GM12878 (cell line): ENCODE results near the gene SQOR. TPM values are rescaled to one million over a fixed set of nuclear protein-coding genes. Genes with fewer than 3 reads are reported as not detected.

Source experiments
- ATAC-seq: fragments of 200-7000 bp; cut with Tn5 transposase; 3 replicates; pipeline ENCODE4 v1.9.1; 2020; ENCODE audit warnings: mild to moderate bottlenecking, moderate library complexity
- BruUV-seq: library from RNA; stranded (reverse); fragments of 400-500 nt; replicated peaks from 2 replicates; lab custom pipeline; 2021; lab: Mats Ljungman, UMichigan
- CTCF ChIA-PET: fragments of 300-600 bp; sonication (Branson Sonifier 250); formaldehyde crosslinking; extraction: SDS; loops from one replicate; lab custom pipeline; 2021; ENCODE audit warnings: inconsistent platforms; lab: Yijun Ruan, JAX
- POLR2A ChIA-PET: fragments of 350-600 bp; formaldehyde crosslinking; extraction: SDS; loops from one replicate; lab custom pipeline; 2021; ENCODE audit warnings: inconsistent platforms; lab: Charles Lee
- RAD21 ChIA-PET: fragments of 300-600 bp; sonication (Branson Sonifier 250); formaldehyde crosslinking; loops from one replicate; lab custom pipeline; 2023; ENCODE audit warnings: antibody characterized with exemption; ENCODE audit not compliant: unreplicated experiment; lab: Charles Lee
- SMC1A ChIA-PET: fragments of 300-600 bp; sonication (Branson Sonifier 250); formaldehyde crosslinking; loops from one replicate; lab custom pipeline; 2023; ENCODE audit not compliant: unreplicated experiment, uncharacterized antibody; lab: Charles Lee
- DNase-seq: peaks from one replicate; pipeline ENCODE4 v3.0.0-alpha.2; 2011; ENCODE audit warnings: low read depth, low spot score
- FAIRE-seq: peaks from 3 replicates; lab custom pipeline; 2011; peaks lifted over from hg19 to GRCh38; lab: Jason Lieb, UNC
- H2AFZ ChIP-seq: 2 replicates; pipeline ENCODE4 v1.6.0; 2011; ENCODE audit warnings: low read depth, low read length, control low read depth; ENCODE audit not compliant: control insufficient read depth
- H3K27ac ChIP-seq: 2 replicates; pipeline ENCODE4 v1.5.1; 2011; ENCODE audit warnings: control low read depth; ENCODE audit not compliant: control insufficient read depth, insufficient read depth
- H3K27me3 ChIP-seq, 2 experiments: replicated peaks in 1 of 2; 2 replicates each; pipeline versions ENCODE4 v1.6.0 to v1.6.1; 2011; ENCODE audit warnings: low read length in 1 of 2; ENCODE audit not compliant: control insufficient read depth in 2 of 2, insufficient read depth in 2 of 2
- H3K36me3 ChIP-seq, 2 experiments: 2 replicates each; pipeline ENCODE4 v1.5.1; 2011; ENCODE audit warnings: low read length in 1 of 2; ENCODE audit not compliant: control insufficient read depth in 2 of 2, insufficient read depth in 2 of 2
- H3K4me1 ChIP-seq: 2 replicates; pipeline ENCODE4 v1.6.1; 2011; ENCODE audit warnings: mild to moderate bottlenecking, low read length, moderate library complexity, mixed read lengths; ENCODE audit not compliant: control insufficient read depth, insufficient read depth
- H3K4me2 ChIP-seq: 2 replicates; pipeline ENCODE4 v1.6.0; 2011; ENCODE audit warnings: control low read depth; ENCODE audit not compliant: control insufficient read depth, insufficient read depth
- H3K4me3 ChIP-seq: fragments of 200-600 bp; sonication (generic); 2 replicates; pipeline ENCODE4 v1.5.1; 2016
- H3K79me2 ChIP-seq: 2 replicates; pipeline ENCODE4 v1.6.0; 2011; ENCODE audit warnings: low read length; ENCODE audit not compliant: control insufficient read depth, insufficient read depth
- H3K9ac ChIP-seq: 2 replicates; pipeline ENCODE4 v1.8.0; 2011; ENCODE audit warnings: low read length, control low read depth, mixed read lengths; ENCODE audit not compliant: control insufficient read depth, insufficient read depth
- H3K9me3 ChIP-seq: replicated peaks from 3 replicates; pipeline ENCODE4 v1.5.1; 2011; ENCODE audit warnings: mild to moderate bottlenecking, low read length; ENCODE audit not compliant: control insufficient read depth, insufficient read depth
- H4K20me1 ChIP-seq: 2 replicates; pipeline ENCODE4 v1.6.0; 2011; ENCODE audit not compliant: control insufficient read depth, insufficient read depth
- CBX3 ChIP-seq: fragments of 200-600 bp; sonication (generic); IDR thresholded peaks from 2 replicates; pipeline ENCODE4 v1.6.1; 2016; ENCODE audit warnings: low read depth, borderline replicate concordance
- DPF2 ChIP-seq: fragments of 450-650 bp; IDR thresholded peaks from 2 replicates; pipeline ENCODE4 v1.6.1; 2017; ENCODE audit warnings: mild to moderate bottlenecking
- EGR1 ChIP-seq, 2 experiments: IDR thresholded peaks; 1 replicate in 1 of 2; 2 replicates in 1 of 2; pipeline ENCODE4 v1.6.1; 2011 to 2012; ENCODE audit warnings: low read depth in 2 of 2, low read length in 2 of 2, borderline replicate concordance in 1 of 2, mild to moderate bottlenecking in 1 of 2, moderate library complexity in 1 of 2
- MTA2 ChIP-seq: fragments of 450-650 bp; IDR thresholded peaks from 2 replicates; pipeline ENCODE4 v1.6.1; 2016; ENCODE audit warnings: low read depth, mild to moderate bottlenecking, moderate library complexity
- NBN ChIP-seq: fragments of 450-650 bp; IDR thresholded peaks from 2 replicates; pipeline ENCODE4 v1.6.1; 2016
- NFIC ChIP-seq: IDR thresholded peaks from 2 replicates; pipeline ENCODE4 v1.6.1; 2012; ENCODE audit warnings: low read depth, mild to moderate bottlenecking, inconsistent platforms, low read length, moderate library complexity
- PBX3 ChIP-seq: IDR thresholded peaks from 2 replicates; pipeline ENCODE4 v1.6.1; 2011; ENCODE audit warnings: mild to moderate bottlenecking, low read depth, low read length, moderate library complexity; ENCODE audit not compliant: insufficient replicate concordance
- POU2F2 ChIP-seq: IDR thresholded peaks from 3 replicates; pipeline ENCODE4 v1.6.1; 2011; ENCODE audit warnings: low read depth, mild to moderate bottlenecking, low read length, borderline replicate concordance
- RAD51 ChIP-seq: fragments of 450-650 bp; IDR thresholded peaks from 2 replicates; pipeline ENCODE4 v1.6.1; 2016; ENCODE audit warnings: moderate library complexity, mild to moderate bottlenecking, inconsistent platforms
- RUNX3 ChIP-seq: IDR thresholded peaks from 2 replicates; pipeline ENCODE4 v1.6.1; 2012; ENCODE audit warnings: low read length, inconsistent platforms
- SIN3A ChIP-seq: IDR thresholded peaks from 2 replicates; pipeline ENCODE4 v1.6.1; 2012; ENCODE audit warnings: low read depth, low read length, improper control_type of control experiment
- SIX5 ChIP-seq: IDR thresholded peaks from 2 replicates; pipeline ENCODE4 v1.6.1; 2011; ENCODE audit warnings: mild to moderate bottlenecking, low read depth, low read length, moderate library complexity; ENCODE audit not compliant: severe bottlenecking
- SREBF1 ChIP-seq: IDR thresholded peaks from 2 replicates; pipeline ENCODE4 v1.6.1; 2012; ENCODE audit warnings: mild to moderate bottlenecking, low read length
- SREBF2 ChIP-seq: IDR thresholded peaks from 2 replicates; pipeline ENCODE4 v1.6.1; 2012; ENCODE audit warnings: mild to moderate bottlenecking, low read length
- SRF ChIP-seq, 2 experiments: IDR thresholded peaks; 2 replicates each; pipeline ENCODE4 v1.6.1; 2011; ENCODE audit warnings: low read depth in 2 of 2, low read length in 2 of 2, mild to moderate bottlenecking in 1 of 2, moderate library complexity in 1 of 2
- TARDBP ChIP-seq: IDR thresholded peaks from 2 replicates; pipeline ENCODE4 v1.6.1; 2016; ENCODE audit warnings: borderline replicate concordance
- WGBS: methylation state at CpG from one replicate; pipeline ENCODE4 v1.1.6; 2016; ENCODE audit warnings: low lambda C conversion rate; ENCODE audit not compliant: insufficient replicate concordance, insufficient coverage; ENCODE audit errors: missing lambda C conversion rate; 5-methylcytosine and 5-hydroxymethylcytosine counted together
- in situ Hi-C: fragments of 300-500 bp; cut with MboI; formaldehyde crosslinking; loops from 9 replicates; pipeline ENCODE4 v1.14.3; 2018; ENCODE audit warnings: mixed read lengths
- intact Hi-C: fragments of 100-400 bp; cut with micrococcal nuclease; formaldehyde crosslinking; loops from one replicate; pipeline ENCODE4 v1.14.2; 2022; ENCODE audit not compliant: unreplicated experiment
- polyA plus RNA-seq, 11 experiments: library from polyadenylated mRNA; depleted of rRNA in 4 of 11; unstranded in 6 of 11; stranded (reverse) in 5 of 11; fragments of >200 nt; fragmentation: Nextera tagmentation in 4 of 11; fragmentation: Illumina TruSeq in 1 of 11; extraction: Ambion mirVana in 4 of 11; extraction: Trizol in 1 of 11; gene quantifications; 1 replicate in 1 of 11; 2 replicates in 10 of 11; pipeline versions ENCODE4 v1.2.1 to v1.2.3, GENCODE V29; 2011 to 2016; ENCODE audit warnings: inconsistent platforms in 2 of 11, missing spikeins in 2 of 11, low read depth in 1 of 11
- total RNA-seq, 4 experiments: library from RNA; depleted of rRNA in 3 of 4; stranded (reverse); fragments of >200 nt in 3 of 4; fragmentation: Illumina TruSeq in 1 of 4; extraction: Trizol in 1 of 4; gene quantifications; 2 replicates each; pipeline versions ENCODE4 v1.2.1 to v1.2.3, GENCODE V29; 2013 to 2021
- TF ChIP-seq, protein P1 (sequence below): fragments of 450-650 bp; IDR thresholded peaks from 2 replicates; pipeline ENCODE4 v1.6.1; 2017; ENCODE audit warnings: borderline replicate concordance

SQOR gene
- total and polyA plus RNA-seq, 10 of the 15 experiments (the other 5 are each of a cell fraction or from before 2014, with no cell fraction given): 14.5 to 74.7 (median 44.2) TPM

GRCh38 chr15:45677797-45678196 lies 43.0 kb downstream of the SQOR start:
- in situ Hi-C loops (no loop called here), intact Hi-C loops (no loop called here)
- no peak for ATAC-seq
- ChIA-PET CTCF (interaction anchor here (1.1 kb wide), 1 partner anchor 28 kb away, joined by 6 read pairs; no protein-coding TSS in a partner anchor), RAD21 (no interaction called here), SMC1A (no interaction called here), POLR2A (no interaction called here)
- no peaks in the 10 kb centered on the region for H3K79me2 ChIP-seq
- 91% methylated on average over 7 of the region's 7 CpGs for WGBS
- no peak for TF ChIP-seq SIX5
- no peak for TF ChIP-seq MTA2
- FAIRE-seq: no peak
- H3K4me1 ChIP-seq: no peaks in the 10 kb centered on the region
- no peak overlapping the region for H3K27ac ChIP-seq
- no peak overlapping the region for H3K4me3 ChIP-seq
- no peak overlapping the region for H3K9ac ChIP-seq
- H3K36me3 ChIP-seq: peaks cover 8 to 11% of the 10 kb centered on the region in 2 experiments; a peak in 3 of 4 replicates
- no peak overlapping the region for H2AFZ ChIP-seq
- H3K4me2 ChIP-seq: no peak overlapping the region
- H3K9me3 ChIP-seq: no peaks in the 10 kb centered on the region
- BruUV-seq: no TSS peak
- no peaks in the 10 kb centered on the region for H4K20me1 ChIP-seq
- no peaks in the 10 kb centered on the region for H3K27me3 ChIP-seq
- DNase-seq: no peak

GRCh38 chr15:45678459-45679178 lies 43.8 kb downstream of the SQOR start:
- intact Hi-C loops: no loop called here
- no peak for ATAC-seq
- POLR2A ChIA-PET: no interaction called here
- TF ChIP-seq SREBF2 (no peak), SIN3A (no peak), EGR1 (IDR thresholded peaks at IDR 0.05; ENCODE audit: borderline replicate concordance in 1 of 2, low read depth in 2 of 2, low read length in 2 of 2) (no peak), NFIC (no peak), PBX3 (no peak), NBN (no peak), RAD51 (no peak), RUNX3 (no peak), TARDBP (no peak), SREBF1 (no peak), DPF2 (no peak), SRF (IDR thresholded peaks at IDR 0.05; ENCODE audit: low read depth in 2 of 2, low read length in 2 of 2) (no peak), POU2F2 (no peak), CBX3 (no peak)
- TF ChIP-seq, protein P1, sequence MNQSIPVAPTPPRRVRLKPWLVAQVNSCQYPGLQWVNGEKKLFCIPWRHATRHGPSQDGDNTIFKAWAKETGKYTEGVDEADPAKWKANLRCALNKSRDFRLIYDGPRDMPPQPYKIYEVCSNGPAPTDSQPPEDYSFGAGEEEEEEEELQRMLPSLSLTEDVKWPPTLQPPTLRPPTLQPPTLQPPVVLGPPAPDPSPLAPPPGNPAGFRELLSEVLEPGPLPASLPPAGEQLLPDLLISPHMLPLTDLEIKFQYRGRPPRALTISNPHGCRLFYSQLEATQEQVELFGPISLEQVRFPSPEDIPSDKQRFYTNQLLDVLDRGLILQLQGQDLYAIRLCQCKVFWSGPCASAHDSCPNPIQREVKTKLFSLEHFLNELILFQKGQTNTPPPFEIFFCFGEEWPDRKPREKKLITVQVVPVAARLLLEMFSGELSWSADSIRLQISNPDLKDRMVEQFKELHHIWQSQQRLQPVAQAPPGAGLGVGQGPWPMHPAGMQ: no peak

More at GRCh38 chr15:45678459-45679178, 43.8 kb downstream of the SQOR start:
- peaks cover 9 to 13% of the 10 kb centered on the region in 2 experiments; a peak in 3 of 4 replicates for H3K36me3 ChIP-seq
- H3K9ac ChIP-seq: no peak overlapping the region
- no peak overlapping the region for H3K27ac ChIP-seq
- no peak for DNase-seq
- SMC1A ChIA-PET: no interaction called here
- RAD21 ChIA-PET: no interaction called here
- WGBS: 83% methylated on average over 4 of the region's 4 CpGs
- no TSS peak for BruUV-seq
- no peak overlapping the region for H3K4me3 ChIP-seq
- CTCF ChIA-PET: interaction anchor here (1.1 kb wide), 1 partner anchor 27 kb away, joined by 6 read pairs; no protein-coding TSS in a partner anchor
- no peak overlapping the region for H2AFZ ChIP-seq
- H3K27me3 ChIP-seq: no peaks in the 10 kb centered on the region
- no peak for FAIRE-seq
- H3K4me2 ChIP-seq: no peak overlapping the region
- no peaks in the 10 kb centered on the region for H4K20me1 ChIP-seq
- no peaks in the 10 kb centered on the region for H3K9me3 ChIP-seq
- no peaks in the 10 kb centered on the region for H3K79me2 ChIP-seq
- in situ Hi-C loops: no loop called here
- H3K4me1 ChIP-seq: no peaks in the 10 kb centered on the region
